Muscle of arm (tissue), 14 donors: Measurements from ENCODE around the gene SHBG. TPM values are rescaled to one million over a fixed set of nuclear protein-coding genes. Genes with fewer than 3 reads are reported as not detected.
"Not testable (repeated sequence)": the region's sequence is repeated elsewhere in the genome, so short reads cannot be mapped to it uniquely, and the experiment has no call there.

ENCODE experiments used
- DNase-seq: peaks from one replicate; pipeline ENCODE4 v3.0.0-alpha.2; 2013
- long read RNA-seq, 11 donors: transcript quantifications; one replicate each; lab custom pipeline, GENCODE V29; 2026
- polyA plus RNA-seq, 12 donors: library from polyadenylated mRNA; unstranded; fragments of 120-200 nt; gene quantifications; one replicate each; pipeline ENCODE4 v1.2.1, GENCODE V29; 2013; ENCODE audit not compliant: insufficient read length in 12 of 12

The SHBG gene
- 1 to 10 TPM in 7 of 12 donors, under 1 TPM in 3, not detected in 2; 0.60 to 2.1 (median 1.2) TPM for polyA plus RNA-seq
- long read RNA-seq, donor 1, partial matches to known transcripts = 50 of 243 reads
- long read RNA-seq, donor 1, other reads (novel, unspliced or antisense) = 190 of 243 reads
- long read RNA-seq, donor 2 = 0 reads
- long read RNA-seq, donor 3 = 0 reads
- long read RNA-seq, donor 4, partial matches to known transcripts = 0 of 7 reads
- long read RNA-seq, donor 4, other reads (novel, unspliced or antisense) = 7 of 7 reads
- long read RNA-seq, donor 5, partial matches to known transcripts = 22 of 212 reads
- long read RNA-seq, donor 5, other reads (novel, unspliced or antisense) = 190 of 212 reads
- long read RNA-seq, donor 6, partial matches to known transcripts = 8 of 34 reads
- long read RNA-seq, donor 6, other reads (novel, unspliced or antisense) = 26 of 34 reads
- long read RNA-seq, donor 7 = 0 reads
- long read RNA-seq, donor 8, partial matches to known transcripts = 45 of 113 reads
- long read RNA-seq, donor 8, other reads (novel, unspliced or antisense) = 68 of 113 reads
- long read RNA-seq, donor 9, partial matches to known transcripts = 16 of 68 reads
- long read RNA-seq, donor 9, other reads (novel, unspliced or antisense) = 52 of 68 reads
- long read RNA-seq, donor 10, partial matches to known transcripts = 45 of 122 reads
- long read RNA-seq, donor 10, other reads (novel, unspliced or antisense) = 77 of 122 reads
- long read RNA-seq, donor 11 = 0 reads

GRCh38 chr17:7629939-7630571 lies at the start of gene SHBG:
TSS of gene SHBG (plus strand) at chr17:7630135. CDS start at chr17:7630173, 38 bp downstream.
- DNase-seq = no peak

- no peak for DNase-seq
Measured at GRCh38 chr17:7580604-7581575, 49.0 kb upstream of the SHBG start.

GRCh38 chr17:7582396-7583252 lies 47.3 kb upstream of the SHBG start:
- no peak for DNase-seq

- peak; percentile 99 for DNase-seq
Measured at GRCh38 chr17:7583253-7584109, 46.5 kb upstream of the SHBG start, which contains the start of gene MPDU1. TSS of gene MPDU1 (plus strand) at chr17:7583852. CDS start at chr17:7583863, 11 bp downstream.

- no peak for DNase-seq
Measured at GRCh38 chr17:7586673-7587419, 43.1 kb upstream of the SHBG start.

GRCh38 chr17:7587420-7588151 lies 42.3 kb upstream of the SHBG start:
- DNase-seq = no peak

- no peak for DNase-seq
Measured at GRCh38 chr17:7588553-7589203, 41.3 kb upstream of the SHBG start.

- DNase-seq = peak; percentile 91
Measured at GRCh38 chr17:7589204-7589868, 40.6 kb upstream of the SHBG start.

- no peak for DNase-seq
Measured at GRCh38 chr17:7589891-7590691, 39.8 kb upstream of the SHBG start, which contains the start of gene SOX15. TSS of gene SOX15 (minus strand) at chr17:7590094. CDS start at chr17:7589676, 418 bp downstream.

GRCh38 chr17:7590743-7591142 lies 39.2 kb upstream of the SHBG start:
- DNase-seq = no peak

- no peak for DNase-seq
Measured at GRCh38 chr17:7591596-7591995, 38.3 kb upstream of the SHBG start.

GRCh38 chr17:7592422-7593021 lies 37.4 kb upstream of the SHBG start:
- DNase-seq = no peak

- DNase-seq = no peak
Measured at GRCh38 chr17:7593296-7593695, 36.6 kb upstream of the SHBG start.

GRCh38 chr17:7597561-7597960 lies 32.4 kb upstream of the SHBG start:
- DNase-seq = not testable (repeated sequence)

GRCh38 chr17:7606280-7606679 lies 23.7 kb upstream of the SHBG start:
- no peak for DNase-seq
